H9 (cell line): ENCODE data around the gene APOC1. TPM values are rescaled to one million over a fixed set of nuclear protein-coding genes. Genes with fewer than 3 reads are reported as not detected.
A peak's percentile ranks its signal among the peaks of the same experiment; 100 is the strongest.

ENCODE experiments used
- DNase-seq: peaks from one replicate; pipeline ENCODE4 v3.0.0-alpha.2; 2017
- H2AFZ ChIP-seq: one replicate; pipeline ENCODE4 v1.6.1; 2013; ENCODE audit warnings: mild to moderate bottlenecking, low read length, control low read depth, moderate library complexity
- H2AK5ac ChIP-seq: 2 replicates; pipeline ENCODE4 v1.6.1; 2013; ENCODE audit warnings: low read length, control low read depth, mixed read lengths; ENCODE audit not compliant: insufficient read length
- H2BK120ac ChIP-seq: one replicate; pipeline ENCODE4 v1.6.1; 2013; ENCODE audit warnings: low read depth, mild to moderate bottlenecking, low read length, control low read depth, inconsistent platforms; ENCODE audit not compliant: poor library complexity, severe bottlenecking
- H2BK12ac ChIP-seq: 2 replicates; pipeline ENCODE4 v1.6.1; 2013; ENCODE audit warnings: low read length, control low read depth, mixed read lengths, low read depth; ENCODE audit not compliant: insufficient read length
- H2BK15ac ChIP-seq: 2 replicates; pipeline ENCODE4 v1.6.1; 2013; ENCODE audit warnings: low read depth, low read length, control low read depth
- H2BK20ac ChIP-seq: one replicate; pipeline ENCODE4 v1.6.1; 2013; ENCODE audit warnings: low read depth, mild to moderate bottlenecking, low read length, control low read depth, inconsistent platforms; ENCODE audit not compliant: poor library complexity, severe bottlenecking
- H2BK5ac ChIP-seq: 2 replicates; pipeline ENCODE4 v1.6.1; 2013; ENCODE audit warnings: low read length, control low read depth, mixed read lengths; ENCODE audit not compliant: insufficient read length
- H3K14ac ChIP-seq: 2 replicates; pipeline ENCODE4 v1.6.1; 2013; ENCODE audit warnings: low read length, control low read depth; ENCODE audit not compliant: insufficient read depth
- H3K18ac ChIP-seq: 2 replicates; pipeline ENCODE4 v1.6.1; 2013; ENCODE audit warnings: low read depth, mild to moderate bottlenecking, mixed read lengths, low read length, control low read depth; ENCODE audit not compliant: insufficient read length
- H3K23ac ChIP-seq: 2 replicates; pipeline ENCODE4 v1.6.1; 2013; ENCODE audit warnings: low read length, control low read depth, mixed read lengths, low read depth; ENCODE audit not compliant: insufficient read length
- H3K23me2 ChIP-seq: 2 replicates; pipeline ENCODE4 v1.6.1; 2013; ENCODE audit warnings: low read depth, mild to moderate bottlenecking, mixed read lengths, low read length, control low read depth; ENCODE audit not compliant: insufficient read length, poor library complexity, severe bottlenecking
- H3K27ac ChIP-seq: 2 replicates; pipeline ENCODE4 v1.5.1; 2013; ENCODE audit warnings: low read length, control low read depth, mixed read lengths, low read depth; ENCODE audit not compliant: insufficient read length
- H3K27me3 ChIP-seq: 2 replicates; pipeline ENCODE4 v1.6.1; 2013; ENCODE audit warnings: low read length, control low read depth, inconsistent platforms; ENCODE audit not compliant: insufficient read depth
- H3K4ac ChIP-seq: 2 replicates; pipeline ENCODE4 v1.6.1; 2013; ENCODE audit warnings: low read depth, mild to moderate bottlenecking, control low read depth, inconsistent platforms, low read length, moderate library complexity
- H3K4me1 ChIP-seq: 2 replicates; pipeline ENCODE4 v1.6.1; 2013; ENCODE audit warnings: low read length, control low read depth, inconsistent platforms; ENCODE audit not compliant: insufficient read depth
- H3K4me2 ChIP-seq: 2 replicates; pipeline ENCODE4 v1.6.1; 2013; ENCODE audit warnings: low read length, control low read depth, mixed read lengths; ENCODE audit not compliant: insufficient read length, insufficient read depth
- H3K56ac ChIP-seq: 2 replicates; pipeline ENCODE4 v1.6.1; 2013; ENCODE audit warnings: low read depth, mild to moderate bottlenecking, mixed read lengths, low read length, control low read depth; ENCODE audit not compliant: insufficient read length
- H3K79me1 ChIP-seq: 2 replicates; pipeline ENCODE4 v1.6.1; 2013; ENCODE audit warnings: low read depth, mild to moderate bottlenecking, moderate library complexity, low read length, control low read depth, inconsistent platforms; ENCODE audit not compliant: insufficient read depth, poor library complexity, severe bottlenecking
- H3K79me2 ChIP-seq: 2 replicates; pipeline ENCODE4 v1.6.1; 2013; ENCODE audit warnings: low read length, control low read depth, inconsistent platforms; ENCODE audit not compliant: insufficient read depth
- H3K9ac ChIP-seq: 2 replicates; pipeline ENCODE4 v1.6.1; 2013; ENCODE audit warnings: low read length, control low read depth, mixed read lengths; ENCODE audit not compliant: insufficient read length; ENCODE audit errors: extremely low read depth
- H3K9me3 ChIP-seq: one replicate; pipeline ENCODE4 v1.6.1; 2013; ENCODE audit warnings: low read depth, low read length, inconsistent platforms; ENCODE audit not compliant: control insufficient read depth
- H3T11ph ChIP-seq: one replicate; pipeline ENCODE4 v1.6.1; 2013; ENCODE audit warnings: mild to moderate bottlenecking, low read length, control low read depth, inconsistent platforms
- H4K20me1 ChIP-seq: one replicate; pipeline ENCODE4 v1.6.1; 2013; ENCODE audit not compliant: control insufficient read depth, insufficient read length, insufficient read depth
- H4K5ac ChIP-seq: 2 replicates; pipeline ENCODE4 v1.6.1; 2013; ENCODE audit warnings: low read depth, mild to moderate bottlenecking, mixed read lengths, low read length, control low read depth; ENCODE audit not compliant: insufficient read length
- H4K8ac ChIP-seq: replicated peaks from 2 replicates; pipeline ENCODE4 v1.6.1; 2013; ENCODE audit warnings: low read length, control low read depth, mixed read lengths, low read depth; ENCODE audit not compliant: insufficient read length
- H4K91ac ChIP-seq: 2 replicates; pipeline ENCODE4 v1.6.1; 2013; ENCODE audit warnings: low read depth, mild to moderate bottlenecking, moderate library complexity, mixed read lengths, low read length, control low read depth; ENCODE audit not compliant: insufficient read length
- H3K27ac Mint-ChIP-seq, 3 experiments: 2 replicates in 2 of 3; 3 replicates in 1 of 3; pipeline ENCODE4 v1.8.0; 2020 to 2021; ENCODE audit warnings: mixed read lengths in 3 of 3, mild to moderate bottlenecking in 1 of 3, moderate library complexity in 1 of 3
- H3K27me3 Mint-ChIP-seq: 2 replicates; pipeline ENCODE4 v1.8.0; 2021; ENCODE audit warnings: low read depth, mild to moderate bottlenecking, moderate library complexity, mixed read lengths
- H3K36me3 Mint-ChIP-seq, 3 experiments: 2 replicates in 2 of 3; 3 replicates in 1 of 3; pipeline ENCODE4 v1.8.0; 2020 to 2021; ENCODE audit warnings: low read depth in 3 of 3, mixed read lengths in 3 of 3; ENCODE audit not compliant: insufficient read depth in 1 of 3
- H3K4me1 Mint-ChIP-seq, 2 experiments: 2 replicates each; pipeline ENCODE4 v1.8.0; 2020; ENCODE audit warnings: mixed read lengths in 2 of 2
- H3K4me3 Mint-ChIP-seq, 2 experiments: 2 replicates in 1 of 2; 3 replicates in 1 of 2; pipeline ENCODE4 v1.8.0; 2020 to 2021; ENCODE audit warnings: mild to moderate bottlenecking in 2 of 2, mixed read lengths in 2 of 2, moderate library complexity in 1 of 2
- H3K9me3 Mint-ChIP-seq, 2 experiments: 2 replicates in 1 of 2; 3 replicates in 1 of 2; pipeline ENCODE4 v1.8.0; 2020; ENCODE audit warnings: mild to moderate bottlenecking in 2 of 2, mixed read lengths in 2 of 2, moderate library complexity in 1 of 2
- CTCF ChIP-seq: fragments of 200-600 bp; sonication (generic); conservative IDR thresholded peaks from 3 replicates; pipeline ENCODE4 v1.8.0; 2021; ENCODE audit warnings: antibody characterized with exemption, mild to moderate bottlenecking
- WGBS: extraction: QIAGEN DNeasy Blood & Tissue Kit; methylation state at CpG from one replicate; pipeline ENCODE4 v1.1.7; 2013; ENCODE audit warnings: missing lambda C conversion rate, low lambda C conversion rate, mixed read lengths; ENCODE audit not compliant: insufficient read length; ENCODE audit errors: extremely low coverage; 5-methylcytosine and 5-hydroxymethylcytosine counted together
- total RNA-seq: library from RNA; stranded (reverse); gene quantifications from 2 replicates; pipeline ENCODE4 v1.2.1, GENCODE V29; 2021

The APOC1 gene
- total RNA-seq, 1 experiment from 2014 or later: 78.1 TPM

GRCh38 chr19:44892932-44893331 lies 21.5 kb upstream of the APOC1 start:
- TF ChIP-seq CTCF: no peak
- Histone ChIP-seq H3K79me2 (peaks cover 12% of the 10 kb centered on the region), H3K23me2 (peaks cover 6% of the 10 kb centered on the region), H4K20me1 (peaks cover 3% of the 10 kb centered on the region), H3K27me3 (no peaks in the 10 kb centered on the region), H3K56ac (no peak overlapping the region), H2BK20ac (no peak overlapping the region), H2AK5ac (no peak overlapping the region), H3K4me2 (no peak overlapping the region), H2BK15ac (no peak overlapping the region), H3K23ac (no peak overlapping the region), H2AFZ (no peak overlapping the region), H3K79me1 (peaks cover 15% of the 10 kb centered on the region), H2BK120ac (no peak overlapping the region), H3K14ac (no peak overlapping the region), H4K91ac (no peak overlapping the region), H3K9ac (no peak overlapping the region), H2BK5ac (no peak overlapping the region), H3T11ph (no peak overlapping the region), H4K5ac (no peak overlapping the region), H3K4me1 (peaks cover 6% of the 10 kb centered on the region; the same call in 1 of the 2 replicates), H4K8ac (no peak overlapping the region), H3K27ac (no peak overlapping the region), H3K18ac (no peak overlapping the region), H3K9me3 (no peaks in the 10 kb centered on the region), H3K4ac (no peak overlapping the region), H2BK12ac (no peak overlapping the region)
- Mint-ChIP-seq H3K4me1 (peaks cover 3 to 23% of the 10 kb centered on the region in 2 experiments), H3K36me3 (peaks cover 53 to 75% (median 72%) of the 10 kb centered on the region in 3 experiments; a peak in 6 of 7 replicates), H3K9me3 (no peaks in the 10 kb centered on the region), H3K27ac (peak overlapping the region in 2 of 3 experiments; percentile 74 to 81; a peak in 4 of 7 replicates), H3K4me3 (peak overlapping the region; percentile 81 to 97), H3K27me3 (no peaks in the 10 kb centered on the region; the same call in 1 of the 2 replicates)
- no CpG with 5 or more reads among the region's 7 CpGs for WGBS
- DNase-seq: no peak
